OCI-LY3 (cell line): ENCODE measurements around the gene SH3PXD2A.

Experiments used
- H2AFZ ChIP-seq: fragments of 200-600, 300-600 bp; shearing (Covaris generic); 2 replicates; pipeline ENCODE4 v1.6.0; 2014; ENCODE audit warnings: antibody characterized with exemption, low read depth, low read length
- H3K27ac ChIP-seq: fragments of 200-600, 300-600 bp; sonication (generic); 2 replicates; pipeline ENCODE4 v1.5.1; 2014; ENCODE audit warnings: mild to moderate bottlenecking, low read length, moderate library complexity, mixed read lengths
- H3K27me3 ChIP-seq: fragments of 200-600, 300-600 bp; sonication (generic); 2 replicates; pipeline ENCODE4 v1.6.1; 2014; ENCODE audit warnings: low read depth, low read length, mixed read lengths
- H3K36me3 ChIP-seq: fragments of 200-600, 300-600 bp; sonication (generic); replicated peaks from 2 replicates; pipeline ENCODE3; 2014; ENCODE audit warnings: low read depth, low read length, mixed read lengths
- H3K4me1 ChIP-seq: fragments of 300-600, 200-600 bp; sonication (generic); 2 replicates; pipeline ENCODE4 v1.6.1; 2014; ENCODE audit warnings: low read length, mixed read lengths
- H3K4me2 ChIP-seq: fragments of 200-600, 300-600 bp; sonication (generic); 2 replicates; pipeline ENCODE4 v1.6.1; 2014; ENCODE audit warnings: low read length, mixed read lengths
- H3K4me3 ChIP-seq: fragments of 300-600, 200-600 bp; sonication (generic); 2 replicates; pipeline ENCODE4 v1.5.1; 2014; ENCODE audit warnings: antibody characterized with exemption, mild to moderate bottlenecking, low read length, moderate library complexity
- H3K79me2 ChIP-seq: fragments of 300-600, 200-600 bp; shearing (Covaris generic); 2 replicates; pipeline ENCODE4 v1.6.1; 2014; ENCODE audit warnings: mild to moderate bottlenecking, low read length, mixed read lengths
- H3K9ac ChIP-seq: fragments of 300-600, 200-600 bp; shearing (Covaris generic); 2 replicates; pipeline ENCODE4 v1.6.0; 2014; ENCODE audit warnings: mild to moderate bottlenecking, low read length, moderate library complexity
- H3K9me3 ChIP-seq: fragments of 200-600, 300-600 bp; shearing (Covaris generic); 2 replicates; pipeline ENCODE4 v1.6.1; 2014; ENCODE audit warnings: low read length, mixed read lengths; ENCODE audit not compliant: insufficient read depth
- H4K20me1 ChIP-seq: fragments of 200-600, 300-600 bp; sonication (generic); 2 replicates; pipeline ENCODE4 v1.6.1; 2016; ENCODE audit warnings: low read length, mixed read lengths; ENCODE audit not compliant: insufficient read depth
- CTCF ChIP-seq: fragments of 200-600, 300-600 bp; sonication (generic); IDR thresholded peaks from 2 replicates; pipeline ENCODE4 v1.5.1; 2014; ENCODE audit warnings: antibody characterized with exemption, low read length, low read depth
- EZH2phosphoT487 ChIP-seq: fragments of 200-600 bp; shearing (Covaris generic); IDR thresholded peaks from 2 replicates; pipeline ENCODE4 v1.6.1; 2018; ENCODE audit warnings: antibody characterized with exemption, mixed run types, low read depth

Gene SH3PXD2A

GRCh38 chr10:103637927-103638557 lies 217.3 kb downstream of the SH3PXD2A start:
- Histone ChIP-seq H3K4me2 (no peak overlapping the region; the same call in 1 of the 2 replicates), H4K20me1 (peaks cover 24% of the 10 kb centered on the region), H3K9me3 (no peaks in the 10 kb centered on the region), H3K36me3 (no peaks in the 10 kb centered on the region), H2AFZ (no peak overlapping the region), H3K9ac (no peak overlapping the region), H3K79me2 (no peaks in the 10 kb centered on the region), H3K4me3 (no peak overlapping the region), H3K27me3 (no peaks in the 10 kb centered on the region), H3K4me1 (peaks cover 10% of the 10 kb centered on the region), H3K27ac (no peak overlapping the region)
- TF ChIP-seq EZH2phosphoT487 = no peak
- TF ChIP-seq CTCF = no peak

- no peak overlapping the region for H3K9ac ChIP-seq
- no peak for TF ChIP-seq EZH2phosphoT487
- TF ChIP-seq CTCF = no peak
- no peak overlapping the region for H3K4me2 ChIP-seq
- no peaks in the 10 kb centered on the region for H3K36me3 ChIP-seq
- no peak overlapping the region for H3K4me3 ChIP-seq
- H3K4me1 ChIP-seq = peaks cover 10% of the 10 kb centered on the region
- no peaks in the 10 kb centered on the region for H3K9me3 ChIP-seq
- H3K79me2 ChIP-seq = no peaks in the 10 kb centered on the region
- H3K27ac ChIP-seq = no peak overlapping the region
- no peak overlapping the region for H2AFZ ChIP-seq
- no peaks in the 10 kb centered on the region for H3K27me3 ChIP-seq
- peaks cover 24% of the 10 kb centered on the region for H4K20me1 ChIP-seq
These were observed 218.4 kb downstream of the SH3PXD2A start for GRCh38 chr10:103637011-103637410.

- Histone ChIP-seq H3K4me3 (no peak overlapping the region), H3K9me3 (no peaks in the 10 kb centered on the region), H3K9ac (no peak overlapping the region), H3K27me3 (no peaks in the 10 kb centered on the region), H3K4me2 (no peak overlapping the region), H3K27ac (no peak overlapping the region), H2AFZ (no peak overlapping the region), H3K4me1 (peaks cover 10% of the 10 kb centered on the region), H4K20me1 (peaks cover 24% of the 10 kb centered on the region), H3K36me3 (no peaks in the 10 kb centered on the region), H3K79me2 (no peaks in the 10 kb centered on the region)
- TF ChIP-seq CTCF (no peak), EZH2phosphoT487 (no peak)
These were observed 218.9 kb downstream of the SH3PXD2A start for GRCh38 chr10:103636492-103636891.

- no peaks in the 10 kb centered on the region for H3K9me3 ChIP-seq
- no peaks in the 10 kb centered on the region for H3K79me2 ChIP-seq
- H3K4me2 ChIP-seq = no peak overlapping the region
- no peak overlapping the region for H3K9ac ChIP-seq
- peaks cover 26% of the 10 kb centered on the region for H4K20me1 ChIP-seq
- no peaks in the 10 kb centered on the region for H3K27me3 ChIP-seq
- H3K4me1 ChIP-seq = peaks cover 10% of the 10 kb centered on the region
- H3K4me3 ChIP-seq = no peak overlapping the region
- H2AFZ ChIP-seq = no peak overlapping the region
- no peak for TF ChIP-seq EZH2phosphoT487
- TF ChIP-seq CTCF = no peak
- no peak overlapping the region for H3K27ac ChIP-seq
- H3K36me3 ChIP-seq = no peaks in the 10 kb centered on the region
These were observed 219.8 kb downstream of the SH3PXD2A start for GRCh38 chr10:103635580-103635979.
